ENCODE results near the gene ATF6.
"Not testable (repeated sequence)": the region's sequence is repeated elsewhere in the genome, so short reads cannot be mapped to it uniquely, and the experiment has no call there.

Gene ATF6

GRCh38 chr1:161779393-161779792, 13.3 kb downstream of the ATF6 start:
- DNase-seq (ENCODE audit: low spot score): no peak

GRCh38 chr1:161781995-161782394, 15.9 kb downstream of the ATF6 start:
- DNase-seq (ENCODE audit: low spot score): no peak

- no peak for DNase-seq (ENCODE audit: low spot score)
Measured at GRCh38 chr1:161782886-161783285, 16.8 kb downstream of the ATF6 start.

- no peak for DNase-seq (ENCODE audit: low spot score)
Measured at GRCh38 chr1:161784968-161785367, 18.8 kb downstream of the ATF6 start.

GRCh38 chr1:161787355-161787754, 21.2 kb downstream of the ATF6 start:
- DNase-seq (ENCODE audit: low spot score): no peak

GRCh38 chr1:161790587-161791317, 24.6 kb downstream of the ATF6 start:
- DNase-seq (ENCODE audit: low spot score): no peak

- DNase-seq (ENCODE audit: low spot score): no peak
Measured at GRCh38 chr1:161791904-161792655, 26.0 kb downstream of the ATF6 start.

GRCh38 chr1:161792740-161793139, 26.6 kb downstream of the ATF6 start:
- DNase-seq (ENCODE audit: low spot score): peak; percentile 94

GRCh38 chr1:161799792-161800191, 33.7 kb downstream of the ATF6 start:
- DNase-seq (ENCODE audit: low spot score): no peak

GRCh38 chr1:161801955-161802354, 35.8 kb downstream of the ATF6 start:
- DNase-seq (ENCODE audit: low spot score): no peak

- no peak for DNase-seq (ENCODE audit: low spot score)
Measured at GRCh38 chr1:161803181-161803580, 37.1 kb downstream of the ATF6 start.

- no peak for DNase-seq (ENCODE audit: low spot score)
Measured at GRCh38 chr1:161805399-161806197, 39.5 kb downstream of the ATF6 start.

- not testable (repeated sequence) for DNase-seq (ENCODE audit: low spot score)
Measured at GRCh38 chr1:161809202-161809601, 43.1 kb downstream of the ATF6 start.

GRCh38 chr1:161809656-161810055, 43.5 kb downstream of the ATF6 start:
- not testable (repeated sequence) for DNase-seq (ENCODE audit: low spot score)

GRCh38 chr1:161810780-161811179, 44.7 kb downstream of the ATF6 start:
- no peak for DNase-seq (ENCODE audit: low spot score)

GRCh38 chr1:161816201-161816600, 50.1 kb downstream of the ATF6 start:
- DNase-seq (ENCODE audit: low spot score): no peak

- no peak for DNase-seq (ENCODE audit: low spot score)
Measured at GRCh38 chr1:161817176-161817730, 51.1 kb downstream of the ATF6 start.

GRCh38 chr1:161820914-161821313, 54.8 kb downstream of the ATF6 start:
- no peak for DNase-seq (ENCODE audit: low spot score)

GRCh38 chr1:161824618-161825017, 58.5 kb downstream of the ATF6 start:
- no peak for DNase-seq (ENCODE audit: low spot score)

GRCh38 chr1:161825831-161826230, 59.7 kb downstream of the ATF6 start:
- no peak for DNase-seq (ENCODE audit: low spot score)

GRCh38 chr1:161826478-161826877, 60.4 kb downstream of the ATF6 start:
- DNase-seq (ENCODE audit: low spot score): no peak

- DNase-seq (ENCODE audit: low spot score): peak; percentile 5
Measured at GRCh38 chr1:161827786-161828185, 61.7 kb downstream of the ATF6 start.

Data from RKO (cell line).